T-helper 9 cell (primary cell): ENCODE measurements around the gene CHMP3.
"Not testable (repeated sequence)": the region's sequence is repeated elsewhere in the genome, so short reads cannot be mapped to it uniquely, and the experiment has no call there.

ENCODE experiments used
- DNase-seq: peaks from one replicate; pipeline ENCODE4 v3.0.0-alpha.2; 2020

Gene CHMP3

GRCh38 chr2:86500325-86501083 lies 62.7 kb downstream of the CHMP3 start:
- no peak for DNase-seq

GRCh38 chr2:86499326-86499725 lies 63.9 kb downstream of the CHMP3 start:
- DNase-seq, result no peak

DNA sequence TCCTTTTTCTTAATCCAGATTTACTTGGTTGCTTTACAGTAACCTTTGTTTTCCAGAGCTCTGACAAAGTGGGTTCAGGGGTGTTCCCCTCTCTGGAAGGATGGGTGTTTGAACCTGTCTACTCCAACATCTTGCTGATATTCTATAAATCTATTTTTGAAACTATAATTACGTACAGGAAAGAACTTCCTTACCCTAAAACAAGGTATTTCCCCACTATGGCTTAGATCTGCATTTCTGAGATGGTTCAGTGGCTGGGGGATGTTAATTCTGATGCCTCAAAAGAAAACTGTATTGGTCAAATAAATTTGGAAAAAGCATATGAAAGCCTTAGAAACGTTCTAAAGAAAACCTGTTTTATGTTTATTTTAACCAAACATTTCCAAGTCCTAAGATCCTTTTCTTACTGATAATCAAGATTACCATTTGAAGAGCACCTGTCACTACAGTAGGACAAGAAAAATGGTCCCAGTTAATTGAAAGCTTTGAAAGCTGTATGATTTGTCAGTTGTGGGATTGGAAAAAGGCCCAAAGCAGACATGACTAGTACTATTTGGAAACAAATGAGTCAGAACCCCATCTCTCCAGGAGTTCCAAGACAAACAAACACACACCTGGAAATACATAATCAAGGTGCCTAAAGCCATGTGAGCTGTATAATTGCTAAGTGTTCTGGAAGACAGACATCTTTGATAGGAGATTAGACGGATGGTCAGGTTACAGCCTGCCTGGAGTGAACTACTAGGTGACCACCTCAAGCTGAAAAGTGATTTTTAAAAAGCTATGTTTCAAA lies 64.6 kb downstream of the CHMP3 start:
- DNase-seq, result no peak

GRCh38 chr2:86496391-86496790 lies 66.9 kb downstream of the CHMP3 start:
- not testable (repeated sequence) for DNase-seq

GRCh38 chr2:86492048-86492453 lies 71.2 kb downstream of the CHMP3 start:
- no peak for DNase-seq

GRCh38 chr2:86491088-86491487 lies 72.2 kb downstream of the CHMP3 start:
- DNase-seq, result no peak

DNA sequence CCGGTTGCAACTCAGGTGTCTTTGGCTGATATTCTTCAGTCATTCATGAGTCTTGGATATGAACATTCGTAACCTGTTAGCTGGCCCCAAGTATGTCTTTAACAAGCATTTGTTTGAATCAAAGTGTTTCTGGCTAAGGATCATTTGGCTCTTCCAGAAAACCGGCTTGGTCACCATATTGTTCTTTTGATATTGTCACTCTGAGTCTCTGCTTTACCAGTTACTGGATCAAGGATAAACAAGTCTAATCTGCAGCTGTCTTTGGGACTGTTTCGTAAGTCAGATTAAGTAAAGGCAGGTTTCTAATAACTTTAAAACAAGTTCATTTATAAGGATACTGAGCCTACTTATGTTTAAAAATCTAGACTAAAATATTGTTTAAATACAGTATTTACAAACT lies 73.0 kb downstream of the CHMP3 start:
- DNase-seq, result no peak

GRCh38 chr2:86489542-86489941 lies 73.7 kb downstream of the CHMP3 start:
- no peak for DNase-seq

DNA sequence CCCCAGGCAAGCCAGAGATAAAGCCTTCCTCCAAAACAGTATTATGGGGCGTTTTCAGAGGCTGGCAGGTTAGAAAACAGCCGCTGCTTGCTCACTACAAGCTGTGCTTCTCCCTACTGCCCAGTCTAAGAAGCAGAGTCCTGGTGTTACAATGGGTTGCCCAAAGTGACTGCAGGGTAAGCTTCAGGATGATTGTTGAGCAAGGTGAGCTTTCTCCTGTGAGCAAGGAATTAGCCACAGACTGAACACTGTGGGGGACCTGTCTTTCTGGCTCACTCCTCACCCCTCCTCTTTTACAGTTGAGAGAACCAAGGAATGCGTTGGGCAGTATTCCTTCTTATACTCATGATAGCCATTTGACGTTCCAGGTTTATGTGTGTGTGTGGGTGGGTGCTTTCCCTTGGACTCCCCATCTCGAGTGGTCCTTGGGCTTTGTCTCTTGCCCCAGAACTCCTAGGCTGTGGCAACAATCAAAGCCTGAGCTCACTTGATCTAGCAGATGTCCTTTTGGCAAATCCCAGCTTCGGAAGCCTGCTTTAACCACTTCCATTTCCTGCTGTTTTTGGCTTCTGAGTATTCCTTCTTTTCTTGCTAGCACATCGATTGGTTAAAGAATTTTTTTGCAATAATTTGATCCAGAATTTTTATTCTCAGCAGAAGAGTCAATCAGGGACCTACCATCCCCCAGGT lies 74.5 kb downstream of the CHMP3 start:
- no peak for DNase-seq

- no peak for DNase-seq
Observed at GRCh38 chr2:86487062-86487461, 76.2 kb downstream of the CHMP3 start.

- DNase-seq, result no peak
Observed at GRCh38 chr2:86485802-86486201, 77.4 kb downstream of the CHMP3 start.

GRCh38 chr2:86485103-86485502 lies 78.1 kb downstream of the CHMP3 start:
- no peak for DNase-seq

- no peak for DNase-seq
Observed at GRCh38 chr2:86484385-86484784, 78.9 kb downstream of the CHMP3 start.

GRCh38 chr2:86482034-86482433 lies 81.2 kb downstream of the CHMP3 start:
- DNase-seq, result no peak

GRCh38 chr2:86480105-86480504 lies 83.1 kb downstream of the CHMP3 start:
- DNase-seq, result no peak

- no peak for DNase-seq
Observed at GRCh38 chr2:86477349-86477748, 85.9 kb downstream of the CHMP3 start.

GRCh38 chr2:86476918-86477317 lies 86.3 kb downstream of the CHMP3 start:
- DNase-seq, result no peak

DNA sequence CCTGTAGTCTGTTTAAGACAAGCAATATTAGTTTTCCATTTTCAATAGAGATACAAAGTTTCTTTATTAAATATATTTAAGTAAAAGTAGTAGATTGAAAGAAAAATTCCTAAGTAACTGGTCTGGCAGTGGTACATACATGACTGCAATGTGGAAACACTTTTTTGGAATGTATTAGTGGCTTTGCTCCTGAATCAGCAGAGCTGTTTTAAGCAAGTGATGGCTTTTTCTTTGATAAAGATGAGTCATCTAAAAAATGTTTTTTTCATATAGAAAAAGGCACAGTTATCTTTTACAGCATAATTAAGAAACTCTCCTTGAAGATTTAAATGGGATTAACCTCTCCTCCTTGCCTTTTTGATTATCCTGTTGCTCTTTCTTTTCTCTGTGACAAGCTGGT lies 87.2 kb downstream of the CHMP3 start:
- DNase-seq, result no peak

GRCh38 chr2:86471637-86472036 lies 91.6 kb downstream of the CHMP3 start:
- DNase-seq, result no peak

- DNase-seq, result no peak
Observed at GRCh38 chr2:86470890-86471289, 92.4 kb downstream of the CHMP3 start.

- no peak for DNase-seq
Observed at GRCh38 chr2:86468162-86469033, 94.8 kb downstream of the CHMP3 start.

- no peak for DNase-seq
Observed at GRCh38 chr2:86466306-86466705, 96.9 kb downstream of the CHMP3 start.

DNA sequence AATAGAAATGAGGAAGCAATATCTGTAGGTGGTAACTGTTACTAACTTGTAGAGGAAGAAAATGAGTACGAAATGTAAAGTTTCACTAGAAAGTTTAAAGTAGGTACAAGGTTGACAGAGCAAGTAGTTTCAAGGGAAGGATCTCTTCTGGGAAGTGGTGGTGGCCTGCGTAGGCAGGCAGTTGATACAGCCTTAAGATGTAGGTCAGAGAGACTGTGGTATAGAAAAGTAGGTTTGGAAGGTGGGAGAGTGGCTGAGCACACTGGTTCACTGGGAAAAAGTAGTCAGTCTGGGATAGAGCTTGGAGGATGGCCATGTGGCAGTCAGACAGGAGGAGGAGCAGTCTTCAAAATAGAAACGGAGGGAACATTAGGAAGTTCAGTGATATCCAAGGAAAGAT lies 98.6 kb downstream of the CHMP3 start:
- DNase-seq, result no peak
